ENCODE data around the gene LRR1.

- TF ChIP-seq EZH2 (IDR thresholded peaks at IDR 0.05) (no peak), POLR2AphosphoS5 (IDR thresholded peaks at IDR 0.05; ENCODE audit: borderline replicate concordance, low read depth, low read length) (no peak)
These were observed 55.8 kb downstream of the LRR1 start for GRCh38 chr14:49654511-49654910.

Data from SK-N-MC (cell line).